Breast epithelium (tissue), 4 donors: ENCODE data around the gene ANKRD11. TPM values are rescaled to one million over a fixed set of nuclear protein-coding genes. Genes with fewer than 3 reads are reported as not detected.
A peak's percentile ranks its signal among the peaks of the same experiment; 100 is the strongest.

Experiments
- DNase-seq, 2 donors: peaks; one replicate each; pipeline ENCODE4 v3.0.0-alpha.2; 2019; ENCODE audit warnings: low spot score in 2 of 2
- H3K27ac ChIP-seq, 2 donors: fragments of 200-600 bp; sonication (generic) in 1 of 2; one replicate each; pipeline ENCODE4 v1.5.1; 2016 to 2019; ENCODE audit warnings: mild to moderate bottlenecking in 1 of 2
- H3K27me3 ChIP-seq, 2 donors: fragments of 200-600 bp; sonication (generic) in 1 of 2; one replicate each; pipeline versions ENCODE4 v1.5.1 to v1.6.0; 2017 to 2019; ENCODE audit warnings: control low read depth in 1 of 2, mild to moderate bottlenecking in 1 of 2
- H3K36me3 ChIP-seq: fragments of 200-600 bp; one replicate; pipeline ENCODE4 v1.5.1; 2019
- H3K4me1 ChIP-seq, 2 donors: fragments of 200-600 bp; sonication (generic); one replicate each; pipeline ENCODE4 v1.5.1; 2016 to 2019; ENCODE audit warnings: control low read depth in 1 of 2
- H3K4me3 ChIP-seq, 3 donors: fragments of 200-600 bp; sonication (generic); 1 replicate in 2 of 3; 2 replicates in 1 of 3; pipeline ENCODE4 v1.5.1; 2016 to 2019; ENCODE audit warnings: mild to moderate bottlenecking in 3 of 3, moderate library complexity in 2 of 3
- H3K9me3 ChIP-seq, 2 donors: fragments of 200-600 bp; sonication (generic) in 1 of 2; one replicate each; pipeline ENCODE4 v1.5.1; 2016 to 2019; ENCODE audit warnings: control low read depth in 1 of 2
- CTCF ChIP-seq, 3 donors: fragments of 450-650 bp; IDR thresholded peaks; one replicate each; pipeline ENCODE4 v1.5.1; 2016 to 2017; ENCODE audit warnings: antibody characterized with exemption in 3 of 3, mild to moderate bottlenecking in 3 of 3, moderate library complexity in 3 of 3
- POLR2A ChIP-seq: fragments of 450-650 bp; IDR thresholded peaks from one replicate; pipeline ENCODE4 v1.6.1; 2016; ENCODE audit warnings: antibody characterized with exemption, mild to moderate bottlenecking, moderate library complexity
- POLR2AphosphoS5 ChIP-seq, 3 donors: sonication (generic); formaldehyde crosslinking; IDR thresholded peaks; one replicate each; pipeline ENCODE4 v1.6.1; 2017; ENCODE audit warnings: antibody characterized with exemption in 3 of 3
- intact Hi-C: fragments of 100-400 bp; cut with DNase I; formaldehyde crosslinking; loops from one replicate; pipeline ENCODE4 v1.15.1; 2023; ENCODE audit warnings: low total_unique reads
- total RNA-seq, 3 donors: library from RNA; depleted of rRNA; stranded (reverse); fragments of >200 nt; gene quantifications; one replicate each; pipeline ENCODE4 v1.1.0, GENCODE V29; 2016

The ANKRD11 gene
- total RNA-seq, 3 donors from 2014 or later, result 64.0 to 79.0 (median 69.2) TPM

GRCh38 chr16:89411335-89411850 is 79.0 kb downstream of the ANKRD11 start:
- Histone ChIP-seq H3K4me1 (peaks cover 3 to 18% of the 10 kb centered on the region in 2 donors), H3K4me3 (no peak overlapping the region), H3K27me3 (no peaks in the 10 kb centered on the region), H3K36me3 (no peaks in the 10 kb centered on the region), H3K27ac (no peak overlapping the region), H3K9me3 (no peaks in the 10 kb centered on the region)
- no peak for TF ChIP-seq CTCF (IDR thresholded peaks at IDR 0.05)
- TF ChIP-seq POLR2AphosphoS5 (IDR thresholded peaks at IDR 0.05), result no peak
- TF ChIP-seq POLR2A, result no peak
- no peak for DNase-seq
- intact Hi-C loops, result loop anchor here (10.0 kb wide), 1 partner anchor 707 kb away; the partner anchor contains the start of genes CTU2 and RNF166

GRCh38 chr16:89410794-89411309 is 79.5 kb downstream of the ANKRD11 start:
- intact Hi-C loops, result loop anchor here (10.0 kb wide), 1 partner anchor 706 kb away; the partner anchor contains the start of genes CTU2 and RNF166
- no peak overlapping the region for H3K4me3 ChIP-seq
- TF ChIP-seq POLR2AphosphoS5 (IDR thresholded peaks at IDR 0.05) (peak in 2 of 3 donors; percentile 28 to 54), POLR2A (no peak), CTCF (IDR thresholded peaks at IDR 0.05) (no peak)
- H3K27me3 ChIP-seq, result no peaks in the 10 kb centered on the region
- H3K36me3 ChIP-seq, result no peaks in the 10 kb centered on the region
- H3K9me3 ChIP-seq, result no peaks in the 10 kb centered on the region
- DNase-seq, result peak; percentile 50 to 76
- peaks cover 3 to 18% of the 10 kb centered on the region in 2 donors for H3K4me1 ChIP-seq
- H3K27ac ChIP-seq, result peak overlapping the region in 1 of 2 donors; percentile 14

- TF ChIP-seq CTCF (IDR thresholded peaks at IDR 0.05) (no peak), POLR2AphosphoS5 (IDR thresholded peaks at IDR 0.05) (no peak)
- Histone ChIP-seq H3K27ac (no peak overlapping the region), H3K4me3 (no peak overlapping the region), H3K9me3 (no peaks in the 10 kb centered on the region), H3K4me1 (peaks cover 3 to 18% of the 10 kb centered on the region in 2 donors), H3K27me3 (no peaks in the 10 kb centered on the region), H3K36me3 (no peaks in the 10 kb centered on the region)
- intact Hi-C loops, result loop anchor here (10.0 kb wide), 1 partner anchor 706 kb away; the partner anchor contains the start of genes CTU2 and RNF166
- no peak for DNase-seq
Measured at GRCh38 chr16:89410322-89410721, 80.0 kb downstream of the ANKRD11 start.

- intact Hi-C loops, result no loop called here
- H3K36me3 ChIP-seq, result no peaks in the 10 kb centered on the region
- no peak overlapping the region for H3K4me3 ChIP-seq
- H3K4me1 ChIP-seq, result peaks cover 3 to 11% of the 10 kb centered on the region in 2 donors
- H3K27ac ChIP-seq, result no peak overlapping the region
- no peaks in the 10 kb centered on the region for H3K27me3 ChIP-seq
- H3K9me3 ChIP-seq, result no peaks in the 10 kb centered on the region
- DNase-seq, result no peak
- no peak for TF ChIP-seq CTCF (IDR thresholded peaks at IDR 0.05)
- no peak for TF ChIP-seq POLR2A
- no peak for TF ChIP-seq POLR2AphosphoS5 (IDR thresholded peaks at IDR 0.05)
Measured at GRCh38 chr16:89409161-89409711, 81.1 kb downstream of the ANKRD11 start.

GRCh38 chr16:89408315-89408714 is 82.0 kb downstream of the ANKRD11 start:
- Histone ChIP-seq H3K27ac (peak overlapping the region in 1 of 2 donors; percentile 29), H3K4me1 (peaks cover 3 to 10% of the 10 kb centered on the region in 2 donors), H3K4me3 (peak overlapping the region in 1 of 3 donors; percentile 3), H3K36me3 (no peaks in the 10 kb centered on the region), H3K27me3 (no peaks in the 10 kb centered on the region), H3K9me3 (no peaks in the 10 kb centered on the region)
- TF ChIP-seq POLR2AphosphoS5 (IDR thresholded peaks at IDR 0.05) (no peak), POLR2A (no peak), CTCF (IDR thresholded peaks at IDR 0.05) (no peak)
- no peak for DNase-seq
- intact Hi-C loops, result no loop called here
